Stimulated activated CD4-positive, alpha-beta T cell treated with anti-CD3 and anti-CD28 coated beads, Interleukin-4, amount 100 ng/mL, for 24 hours (primary cell): ENCODE data around the gene LSM14B.
A peak's percentile ranks its signal among the peaks of the same experiment; 100 is the strongest.
"Not testable (repeated sequence)": the region's sequence is repeated elsewhere in the genome, so short reads cannot be mapped to it uniquely, and the experiment has no call there.

Source experiments
- DNase-seq: peaks from one replicate; pipeline ENCODE4 v3.0.0-alpha.2; 2020

LSM14B gene

DNA sequence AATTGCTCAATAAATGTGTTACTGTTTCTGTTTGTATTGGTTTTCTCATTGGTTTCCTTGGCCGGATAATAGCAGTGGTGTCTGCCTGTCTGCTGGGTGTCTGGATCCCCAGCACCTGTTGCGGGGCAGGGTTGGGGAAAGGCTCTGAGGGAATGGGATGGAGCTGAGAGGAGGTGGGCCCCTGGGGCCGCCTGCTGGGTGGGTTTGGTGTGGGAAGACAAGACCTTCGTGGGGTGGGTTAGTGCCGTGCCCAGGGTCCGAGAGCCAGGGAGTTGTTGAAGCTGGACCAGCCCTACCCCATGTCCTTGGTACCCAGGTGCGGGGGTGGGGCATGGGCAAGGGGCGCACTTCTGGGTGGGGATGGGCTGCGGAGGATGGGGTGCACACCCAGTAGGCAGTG, 25.3 kb downstream of the LSM14B start:
- no peak for DNase-seq

DNA sequence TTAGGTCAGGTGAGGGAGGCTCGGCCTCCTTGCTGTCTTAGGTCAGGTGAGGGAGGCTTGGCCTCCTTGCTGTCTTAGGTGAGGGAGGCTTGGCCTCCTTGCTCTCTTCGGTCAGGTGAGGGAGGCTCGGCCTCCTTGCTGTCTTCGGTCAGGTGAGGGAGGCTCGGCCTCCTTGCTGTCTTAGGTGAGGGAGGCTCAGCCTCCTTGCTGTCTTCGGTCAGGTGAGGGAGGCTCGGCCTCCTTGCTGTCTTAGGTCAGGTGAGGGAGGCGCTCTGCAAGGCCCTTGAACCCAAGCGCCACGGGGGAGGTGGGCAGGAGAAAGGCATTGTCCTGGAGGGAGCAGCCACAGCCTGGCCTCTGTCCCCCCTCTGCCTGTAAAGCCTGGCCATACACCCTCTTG, 26.1 kb downstream of the LSM14B start:
- DNase-seq: not testable (repeated sequence)

DNA sequence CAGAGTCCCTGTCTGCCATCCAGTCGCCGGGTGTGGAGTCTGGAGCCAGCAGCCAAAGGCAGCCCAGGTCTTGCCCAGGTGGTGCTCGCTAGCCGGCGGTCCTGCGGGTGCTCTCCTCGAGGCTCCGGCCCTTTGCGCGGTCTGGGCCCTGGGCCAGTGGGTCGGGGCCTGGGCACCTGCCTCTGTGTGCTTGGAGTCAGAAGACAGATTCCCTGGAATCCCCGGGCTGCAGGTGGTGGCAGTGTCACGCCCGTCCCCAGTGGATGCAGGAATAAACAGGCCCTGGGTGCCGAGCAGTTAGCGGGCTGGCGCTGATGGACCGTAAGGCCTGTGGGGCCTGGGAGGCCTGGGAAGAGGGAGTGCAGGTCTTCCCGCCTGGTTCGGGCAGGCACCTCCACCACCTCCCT, 26.6 kb downstream of the LSM14B start:
- no peak for DNase-seq

DNA sequence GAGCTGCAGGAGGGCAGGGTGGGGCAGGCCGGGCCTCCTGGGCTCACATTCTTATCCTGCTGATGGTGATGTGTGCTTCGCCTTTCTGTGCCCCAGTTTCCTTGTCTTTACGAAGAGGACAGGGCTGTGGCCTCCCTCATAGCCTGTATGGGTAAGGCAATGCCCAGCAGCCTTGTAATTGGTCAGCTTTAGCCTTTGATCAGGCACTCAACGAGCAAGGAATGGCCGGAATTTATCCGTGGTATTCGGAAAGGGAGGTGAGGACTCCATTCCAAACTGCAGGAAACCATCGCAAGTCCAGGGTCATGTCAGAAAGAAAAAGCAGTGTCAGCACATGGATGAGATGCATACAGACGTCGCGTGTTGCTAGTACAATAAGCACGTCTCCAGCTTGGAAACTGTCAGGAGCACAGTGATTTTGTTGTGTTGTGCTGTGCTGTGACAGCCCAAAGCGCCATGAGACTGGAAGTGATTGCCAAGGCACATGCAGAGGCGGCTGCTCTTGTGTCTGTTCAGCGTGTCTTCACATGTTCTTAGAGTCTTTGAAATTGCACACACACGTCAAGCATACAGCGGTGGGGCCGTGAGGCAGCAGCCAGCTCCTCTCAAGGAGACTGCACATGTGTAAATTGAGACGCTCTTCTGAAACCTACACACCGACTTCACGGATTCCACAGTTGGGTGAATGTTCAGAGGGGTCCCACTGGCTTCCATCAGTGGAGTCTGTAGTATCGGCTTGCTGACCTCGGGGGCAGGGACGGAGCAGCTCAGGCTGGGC, 27.4 kb downstream of the LSM14B start:
- DNase-seq: no peak

DNA sequence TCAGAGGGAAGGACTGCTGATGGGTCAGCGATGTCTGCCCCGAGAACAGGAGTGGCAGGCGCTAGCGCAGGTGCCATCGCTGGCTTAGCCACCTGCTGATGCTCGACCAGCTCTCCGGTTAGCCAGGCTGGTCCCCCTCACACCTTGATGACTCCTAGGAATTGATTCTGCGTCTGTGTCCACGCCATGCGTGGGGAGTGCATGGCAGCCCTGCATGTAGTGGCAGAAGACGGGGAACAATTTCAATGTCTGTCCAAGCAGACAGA, 28.0 kb downstream of the LSM14B start:
- DNase-seq: no peak

DNA sequence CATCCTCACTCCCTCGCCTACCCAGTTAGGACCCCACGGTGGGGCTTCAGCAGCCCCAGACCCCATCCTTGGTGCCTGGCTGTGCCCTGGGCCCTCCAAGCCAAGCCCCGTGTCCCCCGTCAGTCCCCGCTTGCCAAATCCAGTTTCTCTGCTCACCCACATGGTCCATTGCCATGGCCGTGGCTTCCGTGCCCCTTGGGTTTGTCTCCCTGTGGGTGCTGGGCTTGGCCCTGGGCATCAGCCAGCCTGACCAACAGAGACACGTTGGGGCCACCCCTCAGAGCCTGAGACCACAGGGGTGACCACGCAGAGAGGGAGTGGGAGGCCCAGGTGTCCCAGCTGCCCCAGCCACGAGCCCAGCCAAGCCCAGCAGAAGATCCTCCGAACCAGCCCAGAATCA, 28.9 kb downstream of the LSM14B start:
- DNase-seq: no peak

DNA sequence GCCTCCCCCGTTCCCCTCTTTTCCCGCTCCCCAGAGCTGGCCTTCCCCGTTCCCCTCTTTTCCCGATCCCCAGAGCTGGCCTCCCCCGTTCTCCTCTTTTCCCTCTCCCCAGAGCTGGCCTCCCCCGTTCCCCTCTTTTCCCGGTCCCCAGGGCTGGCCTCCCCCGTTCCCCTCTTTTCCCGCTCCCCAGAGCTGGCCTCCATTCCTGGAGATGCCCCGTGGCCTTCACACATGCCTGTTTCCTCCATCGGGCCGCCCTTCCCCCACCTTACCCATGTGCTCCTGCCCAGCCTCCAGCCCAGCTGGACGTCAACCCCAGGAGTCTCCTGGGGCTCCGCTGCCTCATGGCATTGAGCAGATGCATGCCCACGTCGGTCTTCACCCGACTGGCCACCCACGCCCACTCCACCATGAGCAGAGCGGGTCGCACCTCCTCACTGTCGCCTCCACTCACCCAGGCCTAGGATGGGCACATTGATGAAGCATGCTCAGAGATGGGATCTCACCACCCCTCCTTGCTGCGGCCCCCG, 29.6 kb downstream of the LSM14B start:
- DNase-seq: no peak

DNA sequence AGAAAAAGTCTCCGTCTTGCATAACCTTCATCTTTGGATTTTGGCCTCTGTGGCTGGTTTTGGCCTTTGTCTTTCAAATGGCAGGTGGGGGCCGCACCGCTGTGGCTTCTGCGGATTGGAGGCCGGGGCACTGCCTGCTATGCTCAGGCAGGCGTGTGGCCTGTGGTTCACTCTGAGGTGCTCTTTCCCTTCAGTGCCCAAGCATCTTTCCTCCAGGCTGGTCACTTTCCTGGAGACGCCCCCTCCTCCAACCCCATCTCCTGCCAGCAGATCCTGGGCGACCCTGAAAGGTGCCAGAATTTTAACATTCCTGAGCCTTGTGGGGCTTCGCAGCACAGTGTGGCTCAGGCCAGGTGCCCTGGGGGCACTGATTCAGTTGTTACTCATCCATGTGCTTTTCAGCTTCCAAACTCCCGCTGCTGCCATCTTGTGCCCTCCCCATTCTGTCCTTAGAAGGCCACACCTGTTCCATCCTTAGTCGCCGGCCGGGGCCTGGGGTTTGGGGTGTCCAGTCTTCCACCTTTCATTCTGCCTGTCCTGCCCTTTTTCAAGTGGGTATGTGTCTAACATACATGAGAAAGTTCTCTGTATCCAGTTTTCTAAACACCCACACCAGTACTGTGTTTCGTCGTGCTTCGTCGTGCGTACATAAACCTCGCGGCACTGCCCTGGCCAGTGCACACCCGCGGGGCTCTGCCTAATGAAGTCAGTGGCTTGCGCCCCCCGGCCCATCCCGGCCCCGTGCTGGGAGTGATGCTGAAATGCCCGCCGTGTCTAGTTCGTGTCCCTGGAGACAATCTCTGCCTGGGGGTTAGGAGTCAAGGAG, 33.4 kb downstream of the LSM14B start:
- no peak for DNase-seq

DNA sequence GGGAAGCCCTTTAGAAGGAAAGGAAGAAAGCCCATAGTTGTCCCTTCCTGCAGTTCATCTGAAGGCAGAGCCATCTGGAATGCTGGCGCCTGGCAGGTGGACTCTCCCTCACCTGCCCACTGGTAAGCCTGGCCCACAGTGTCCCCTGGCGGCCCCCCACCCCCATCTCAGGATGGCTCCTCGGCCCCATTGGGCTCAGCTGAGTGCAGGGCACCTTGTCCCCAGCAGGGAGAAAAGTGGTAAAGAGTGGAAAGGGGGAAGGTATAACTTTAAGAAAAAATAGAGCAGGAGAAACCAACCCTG, 33.9 kb downstream of the LSM14B start:
- no peak for DNase-seq

DNA sequence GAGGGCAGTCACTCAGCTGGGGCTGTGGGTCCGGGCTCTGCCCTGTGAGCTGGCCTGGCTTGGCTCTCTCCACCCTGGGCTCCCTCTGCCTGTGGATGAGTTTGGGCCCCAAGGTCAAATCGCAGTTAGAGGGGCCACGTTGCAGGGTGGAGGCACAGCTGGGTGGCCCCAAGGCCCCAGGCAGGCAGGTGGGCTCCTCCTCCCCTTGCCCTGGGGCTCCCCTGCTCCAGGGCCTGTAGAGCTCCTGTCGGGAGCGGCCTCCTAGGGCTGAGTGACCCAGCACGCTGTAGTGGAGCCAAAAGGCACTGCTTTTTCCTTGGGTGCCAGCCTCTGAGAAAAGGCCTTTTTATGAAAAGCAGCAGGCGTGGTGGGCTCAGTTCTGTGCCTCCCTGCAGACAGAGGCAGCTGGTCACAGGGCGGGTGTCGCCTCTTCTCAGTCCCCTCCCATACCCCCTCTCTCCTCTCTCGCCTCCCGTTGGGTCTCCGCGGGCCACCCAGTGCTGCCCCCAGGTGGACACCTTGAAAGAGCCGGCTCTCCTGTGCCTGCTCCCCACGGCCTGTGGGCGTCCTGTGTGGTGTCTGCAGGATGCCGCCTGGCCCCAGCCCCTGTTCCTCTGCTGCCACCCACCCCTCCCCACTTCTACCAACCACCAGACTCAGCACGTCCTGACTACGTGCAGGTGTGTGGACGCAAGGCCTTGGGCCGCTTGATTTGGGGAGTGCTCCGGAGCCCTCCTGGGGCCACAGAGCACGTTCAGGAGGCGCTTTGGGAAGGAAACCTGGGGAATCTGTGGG, 34.5 kb downstream of the LSM14B start:
- DNase-seq: peak; percentile 76

DNA sequence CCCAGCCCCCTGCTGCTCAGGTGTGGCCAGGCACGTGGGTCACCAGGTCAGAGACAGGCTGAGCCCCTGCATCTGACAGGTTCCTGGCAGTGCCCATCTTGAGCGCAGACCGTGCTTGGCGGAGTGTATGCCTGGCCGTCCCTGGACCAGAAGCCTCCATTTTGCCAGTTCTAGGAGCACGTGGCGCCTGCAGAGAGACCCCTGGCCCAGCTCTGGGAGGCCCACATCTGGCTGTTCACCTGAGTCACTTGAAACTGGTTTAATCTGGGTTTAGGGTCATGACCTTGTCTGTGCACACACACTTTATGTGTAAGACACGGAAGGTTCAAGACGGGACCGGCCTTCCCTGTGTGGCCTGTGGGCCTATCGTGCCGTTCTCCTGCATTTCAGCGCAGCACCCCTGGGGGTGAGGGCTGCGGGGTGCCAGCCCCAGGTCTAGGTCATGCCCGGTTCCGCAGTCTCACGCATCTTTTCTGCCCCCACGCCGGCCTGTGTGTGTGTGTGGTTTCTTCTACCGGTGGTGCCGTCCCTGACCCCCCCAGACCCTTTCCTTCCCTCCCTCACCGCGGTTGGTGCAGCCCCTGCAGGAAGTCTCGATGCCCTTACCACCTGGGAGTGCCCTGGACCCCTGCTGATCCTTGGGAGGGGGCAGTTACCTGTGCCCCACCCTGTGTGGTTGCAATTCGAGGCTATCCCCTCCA, 35.3 kb downstream of the LSM14B start:
- no peak for DNase-seq

DNA sequence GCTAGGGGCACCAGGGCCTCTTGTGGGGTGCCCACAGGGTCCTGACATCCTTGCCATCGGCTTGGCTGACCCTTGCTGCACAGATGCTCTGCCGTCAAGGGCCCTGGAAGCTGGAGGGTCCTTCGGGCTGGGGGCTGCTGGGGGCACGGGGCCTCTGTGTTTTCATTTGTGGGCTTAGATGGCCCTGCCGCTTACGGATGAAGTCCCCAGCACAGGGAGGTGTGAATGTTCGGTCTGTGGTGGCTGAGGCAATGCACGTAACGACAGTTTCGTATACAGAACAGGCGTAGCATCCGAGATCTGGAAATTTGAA, 35.8 kb downstream of the LSM14B start:
- no peak for DNase-seq

DNA sequence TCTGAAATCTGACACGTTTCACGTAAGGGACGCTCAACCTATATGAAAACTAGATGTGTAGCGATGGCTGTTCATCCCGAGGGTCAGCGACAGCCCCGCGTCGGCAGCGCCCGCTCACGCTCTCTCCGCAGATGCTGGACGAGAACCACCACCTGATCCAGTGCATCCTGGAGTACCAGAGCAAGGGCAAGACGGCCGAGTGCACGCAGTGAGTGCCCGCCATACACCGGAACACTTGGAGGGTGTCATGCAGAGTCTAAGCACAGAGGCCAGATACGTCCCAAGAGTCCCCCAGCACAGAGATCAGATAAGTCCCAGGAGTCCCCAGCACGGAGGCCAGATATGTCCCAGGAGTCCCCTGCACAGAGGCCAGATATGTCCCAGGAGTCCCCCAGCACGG, 36.3 kb downstream of the LSM14B start:
- DNase-seq: no peak

DNA sequence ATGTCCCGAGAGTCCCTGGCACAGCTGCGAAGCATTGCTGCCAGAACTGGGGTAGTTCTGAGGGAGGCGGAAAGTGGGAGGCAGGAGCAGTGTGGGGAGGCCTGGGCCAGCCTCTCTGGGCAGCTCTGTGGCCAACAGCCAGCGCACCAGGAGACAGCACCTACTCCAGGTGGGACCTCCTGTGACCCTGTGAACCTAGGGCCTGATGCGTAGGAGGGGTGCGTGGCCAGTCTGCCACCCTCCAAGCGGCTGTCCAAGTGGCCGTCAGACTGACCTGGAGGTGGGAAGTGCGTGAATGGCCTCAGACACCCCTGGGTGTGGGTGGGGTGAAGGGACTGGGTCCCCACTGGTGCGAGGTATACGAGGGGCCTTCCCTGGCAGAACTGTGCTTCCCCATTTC, 36.8 kb downstream of the LSM14B start:
- no peak for DNase-seq

DNA sequence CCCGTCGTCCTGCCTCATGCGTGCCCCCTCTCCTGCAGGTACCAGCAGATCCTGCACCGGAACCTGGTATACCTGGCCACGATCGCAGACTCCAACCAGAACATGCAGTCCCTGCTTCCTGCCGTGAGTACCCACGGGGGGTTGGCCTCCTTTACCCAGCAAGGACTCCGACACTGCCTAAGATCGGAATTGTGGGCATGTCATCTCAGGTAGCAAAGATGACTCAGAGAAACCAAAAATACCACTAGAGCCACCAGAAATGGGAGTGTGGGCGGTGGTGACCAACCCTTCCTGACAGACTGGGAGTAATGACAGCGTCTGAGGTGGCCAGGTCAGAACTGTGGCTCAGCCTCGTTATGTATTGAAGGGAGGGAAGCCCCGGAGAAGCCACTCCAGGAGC, 37.6 kb downstream of the LSM14B start:
- peak; percentile 78 for DNase-seq

DNA sequence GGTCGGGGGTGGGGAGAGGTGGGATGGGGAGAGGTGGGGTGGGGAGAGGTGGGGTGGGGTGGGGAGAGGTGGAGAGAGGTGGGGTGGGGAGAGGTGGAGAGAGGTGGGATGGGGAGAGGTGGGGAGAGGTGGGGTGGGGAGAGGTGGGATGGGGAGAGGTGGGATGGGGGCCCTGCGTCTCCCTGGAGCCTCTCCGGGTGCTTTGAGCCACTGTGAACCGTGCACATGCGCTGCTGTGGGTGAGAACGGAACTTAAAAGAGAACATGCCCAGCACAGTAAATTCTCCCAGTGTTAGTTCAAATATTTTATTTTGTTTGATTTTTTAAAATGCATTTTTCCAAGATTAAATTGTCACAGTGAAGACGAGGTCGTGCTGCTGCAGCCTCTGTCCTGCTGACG, 38.0 kb downstream of the LSM14B start:
- no peak for DNase-seq

DNA sequence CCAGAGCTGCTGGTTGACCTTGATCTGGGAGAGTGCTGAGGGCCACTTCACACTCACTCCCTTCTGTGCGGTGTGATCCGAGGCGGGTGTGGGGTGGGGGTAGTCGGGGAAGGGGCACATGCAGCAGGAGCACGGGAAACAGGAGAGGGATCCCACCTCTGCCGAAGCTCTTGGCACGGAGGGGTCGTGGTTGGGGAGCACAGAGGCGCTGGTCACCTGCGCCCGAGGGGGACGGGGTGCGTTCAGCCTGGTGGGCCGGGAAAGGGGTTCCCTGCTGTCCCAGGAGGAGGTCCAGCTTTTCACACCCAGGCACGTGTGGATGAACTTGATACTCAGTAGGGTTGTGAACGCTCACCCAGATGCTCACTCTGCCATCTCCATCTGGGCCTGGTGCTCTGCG, 38.6 kb downstream of the LSM14B start:
- DNase-seq: no peak

DNA sequence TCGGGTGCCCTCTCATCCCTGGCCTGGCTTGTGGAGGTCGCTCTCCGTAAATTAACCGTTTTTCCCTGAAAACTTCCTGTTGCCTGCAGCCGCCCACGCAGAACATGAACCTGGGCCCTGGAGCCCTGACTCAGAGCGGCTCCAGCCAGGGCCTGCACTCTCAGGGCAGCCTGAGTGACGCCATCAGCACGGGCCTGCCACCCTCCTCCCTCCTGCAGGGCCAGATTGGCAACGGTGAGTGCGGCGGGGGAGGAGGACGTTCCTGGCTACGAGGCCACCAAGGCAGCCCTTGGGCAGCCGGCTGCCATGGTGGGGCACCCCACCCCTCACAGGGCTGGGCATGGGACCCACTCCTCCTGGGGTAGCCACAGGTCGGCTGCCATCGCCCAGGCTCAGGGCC, 39.1 kb downstream of the LSM14B start:
- DNase-seq: no peak

DNA sequence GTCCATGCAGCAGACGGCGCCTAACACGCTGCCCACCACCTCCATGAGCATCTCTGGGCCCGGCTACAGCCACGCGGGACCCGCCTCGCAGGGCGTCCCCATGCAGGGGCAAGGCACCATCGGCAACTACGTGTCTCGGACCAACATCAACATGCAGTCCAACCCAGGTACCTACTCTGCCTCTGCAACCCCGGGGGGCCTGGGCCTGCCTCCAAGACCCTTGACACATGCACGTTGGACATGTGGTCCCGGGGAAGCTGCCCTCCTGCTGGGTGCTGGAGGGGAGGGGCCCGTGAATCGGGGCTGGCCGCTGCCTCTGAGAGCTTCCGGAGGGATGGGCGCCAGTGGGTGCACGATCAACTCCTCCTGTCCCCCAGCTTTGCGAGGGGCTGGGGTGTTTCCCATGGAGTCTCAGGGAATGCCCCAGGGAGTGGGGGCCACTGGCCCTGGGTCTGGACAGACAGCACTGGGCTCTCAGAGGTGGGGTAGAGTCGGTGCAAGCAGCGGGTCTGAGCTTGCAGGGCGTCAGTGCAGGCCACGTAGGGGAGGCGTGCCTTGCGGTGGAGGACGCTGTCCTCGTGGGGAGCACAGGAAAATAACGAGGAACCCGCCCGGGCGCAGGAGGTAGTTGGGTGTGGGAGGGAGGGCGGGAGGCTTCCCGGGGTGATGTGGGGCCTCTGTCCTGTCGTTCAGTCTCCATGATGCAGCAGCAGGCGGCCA, 40.6 kb downstream of the LSM14B start:
- no peak for DNase-seq

DNA sequence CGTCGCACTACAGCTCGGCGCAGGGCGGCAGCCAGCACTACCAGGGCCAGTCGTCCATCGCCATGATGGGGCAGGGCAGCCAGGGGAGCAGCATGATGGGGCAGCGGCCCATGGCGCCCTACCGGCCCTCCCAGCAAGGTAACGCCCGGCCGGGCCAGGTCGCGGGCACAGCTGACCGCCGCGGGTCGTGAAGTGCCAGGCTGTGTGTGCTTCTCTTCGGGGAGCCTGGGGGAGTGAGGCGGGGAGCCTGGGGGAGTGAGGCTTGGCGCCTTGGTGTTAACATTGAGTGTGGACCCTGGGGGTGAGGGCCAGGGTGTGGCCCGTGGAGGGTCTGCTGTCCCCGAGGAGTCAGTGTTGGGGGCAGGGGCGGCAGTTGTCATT, 41.2 kb downstream of the LSM14B start:
- DNase-seq: no peak

DNA sequence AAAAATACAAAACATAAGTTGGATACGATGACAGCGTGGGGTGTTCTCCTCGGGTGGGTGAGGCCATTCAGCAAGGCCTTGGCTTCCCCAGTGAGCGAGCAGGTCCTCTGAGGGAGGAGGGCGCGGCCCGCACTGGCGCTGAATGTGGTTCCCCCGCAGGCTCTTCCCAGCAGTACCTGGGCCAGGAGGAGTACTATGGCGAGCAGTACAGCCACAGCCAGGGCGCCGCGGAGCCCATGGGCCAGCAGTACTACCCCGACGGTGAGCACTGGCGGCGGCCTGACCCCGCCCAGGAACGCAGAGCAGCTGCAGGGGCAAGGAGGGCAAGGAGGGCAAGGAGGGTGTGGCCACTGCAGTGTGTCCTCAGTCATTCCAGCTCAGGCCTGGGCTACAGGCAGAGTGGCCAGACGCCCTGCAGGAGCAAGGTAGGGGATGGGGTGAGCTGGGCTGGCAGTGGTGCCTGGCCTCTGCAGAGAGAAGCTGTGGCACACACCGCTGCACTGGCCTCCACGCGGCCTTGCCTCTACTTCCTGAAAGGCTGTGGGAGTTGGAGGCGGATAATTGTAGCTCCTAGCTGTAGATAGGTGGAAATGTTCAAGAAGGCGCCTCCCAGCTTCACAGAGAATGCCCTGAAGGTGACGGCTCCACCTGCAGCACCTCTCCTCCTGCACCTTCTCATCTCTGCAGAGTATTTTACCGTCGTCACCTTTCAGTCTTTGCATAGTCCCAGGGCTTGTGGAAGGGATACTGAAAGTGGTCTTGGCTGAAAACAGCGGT, 41.9 kb downstream of the LSM14B start:
- no peak for DNase-seq
